KMS-11 (cell line): ENCODE results near the gene ZNF350.
A peak's percentile ranks its signal among the peaks of the same experiment; 100 is the strongest.

Experiments used
- H2AFZ ChIP-seq: fragments of 200-600 bp; sonication (generic); 2 replicates; pipeline ENCODE4 v1.6.1; 2016; ENCODE audit warnings: antibody characterized with exemption, mixed run types, low read depth
- H3K27ac ChIP-seq: fragments of 200-600 bp; sonication (generic); 2 replicates; pipeline ENCODE4 v1.6.1; 2016; ENCODE audit warnings: mild to moderate bottlenecking, mixed run types
- H3K27me3 ChIP-seq: fragments of 200-600 bp; sonication (generic); 2 replicates; pipeline ENCODE4 v1.6.1; 2017; ENCODE audit warnings: mild to moderate bottlenecking, low read depth, mixed run types, moderate library complexity; ENCODE audit not compliant: insufficient read depth
- H3K36me3 ChIP-seq: fragments of 200-600 bp; sonication (generic); 2 replicates; pipeline ENCODE4 v1.6.1; 2017; ENCODE audit warnings: mild to moderate bottlenecking, mixed run types; ENCODE audit not compliant: insufficient read depth
- H3K4me1 ChIP-seq: fragments of 200-600 bp; sonication (generic); 2 replicates; pipeline ENCODE4 v1.6.1; 2016; ENCODE audit warnings: mild to moderate bottlenecking, low read depth, mixed run types; ENCODE audit not compliant: poor library complexity, severe bottlenecking
- H3K4me2 ChIP-seq: fragments of 200-600 bp; sonication (generic); 2 replicates; pipeline ENCODE4 v1.7.0; 2016; ENCODE audit warnings: mild to moderate bottlenecking, mixed run types
- H3K4me3 ChIP-seq: fragments of 200-600 bp; sonication (generic); IDR thresholded peaks from 2 replicates; pipeline ENCODE4 v1.6.1; 2017; ENCODE audit warnings: low read depth, low read length, mixed read lengths; ENCODE audit not compliant: insufficient read depth
- H3K79me2 ChIP-seq: fragments of 200-600 bp; sonication (generic); 2 replicates; pipeline ENCODE4 v1.6.1; 2016; ENCODE audit warnings: low read depth, mixed run types; ENCODE audit not compliant: insufficient read depth
- H3K9ac ChIP-seq: fragments of 200-600 bp; sonication (generic); 2 replicates; pipeline ENCODE4 v1.6.1; 2016; ENCODE audit warnings: mild to moderate bottlenecking, mixed run types
- H4K20me1 ChIP-seq: fragments of 200-600 bp; sonication (generic); 2 replicates; pipeline ENCODE4 v1.6.1; 2016; ENCODE audit warnings: mild to moderate bottlenecking, mixed run types; ENCODE audit not compliant: insufficient read depth
- TF ChIP-seq, protein P1 (sequence below): fragments of 200-600 bp; sonication (generic); conservative IDR thresholded peaks from 2 replicates; pipeline ENCODE4 v1.6.1; 2017; ENCODE audit warnings: low read depth, mild to moderate bottlenecking, antibody characterized with exemption, low read length, moderate library complexity, mixed read lengths

ZNF350 gene

DNA sequence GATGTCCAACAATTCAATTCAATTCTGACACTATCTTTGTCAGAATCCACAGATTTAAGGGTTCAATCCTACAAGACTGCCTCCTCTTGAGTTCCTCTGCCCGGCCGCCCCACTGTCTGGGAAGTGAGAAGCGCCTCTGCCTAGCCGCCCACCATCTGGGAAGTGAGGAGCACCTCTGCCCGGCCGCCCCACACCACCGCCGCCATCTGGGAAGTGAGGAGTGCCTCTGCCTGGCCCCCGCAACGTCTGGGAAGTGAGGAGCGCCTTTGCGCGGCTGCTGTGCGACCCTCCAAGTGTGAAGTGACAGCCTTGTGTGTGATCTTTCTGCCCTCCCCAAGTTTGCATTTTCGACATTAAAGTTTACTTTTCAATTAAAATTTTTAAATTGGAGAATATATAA lies 35.6 kb upstream of the ZNF350 start:
- Histone ChIP-seq H3K27ac (no peak overlapping the region), H3K79me2 (no peaks in the 10 kb centered on the region)
- TF ChIP-seq, protein P1, sequence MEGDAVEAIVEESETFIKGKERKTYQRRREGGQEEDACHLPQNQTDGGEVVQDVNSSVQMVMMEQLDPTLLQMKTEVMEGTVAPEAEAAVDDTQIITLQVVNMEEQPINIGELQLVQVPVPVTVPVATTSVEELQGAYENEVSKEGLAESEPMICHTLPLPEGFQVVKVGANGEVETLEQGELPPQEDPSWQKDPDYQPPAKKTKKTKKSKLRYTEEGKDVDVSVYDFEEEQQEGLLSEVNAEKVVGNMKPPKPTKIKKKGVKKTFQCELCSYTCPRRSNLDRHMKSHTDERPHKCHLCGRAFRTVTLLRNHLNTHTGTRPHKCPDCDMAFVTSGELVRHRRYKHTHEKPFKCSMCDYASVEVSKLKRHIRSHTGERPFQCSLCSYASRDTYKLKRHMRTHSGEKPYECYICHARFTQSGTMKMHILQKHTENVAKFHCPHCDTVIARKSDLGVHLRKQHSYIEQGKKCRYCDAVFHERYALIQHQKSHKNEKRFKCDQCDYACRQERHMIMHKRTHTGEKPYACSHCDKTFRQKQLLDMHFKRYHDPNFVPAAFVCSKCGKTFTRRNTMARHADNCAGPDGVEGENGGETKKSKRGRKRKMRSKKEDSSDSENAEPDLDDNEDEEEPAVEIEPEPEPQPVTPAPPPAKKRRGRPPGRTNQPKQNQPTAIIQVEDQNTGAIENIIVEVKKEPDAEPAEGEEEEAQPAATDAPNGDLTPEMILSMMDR, result no peak

DNA sequence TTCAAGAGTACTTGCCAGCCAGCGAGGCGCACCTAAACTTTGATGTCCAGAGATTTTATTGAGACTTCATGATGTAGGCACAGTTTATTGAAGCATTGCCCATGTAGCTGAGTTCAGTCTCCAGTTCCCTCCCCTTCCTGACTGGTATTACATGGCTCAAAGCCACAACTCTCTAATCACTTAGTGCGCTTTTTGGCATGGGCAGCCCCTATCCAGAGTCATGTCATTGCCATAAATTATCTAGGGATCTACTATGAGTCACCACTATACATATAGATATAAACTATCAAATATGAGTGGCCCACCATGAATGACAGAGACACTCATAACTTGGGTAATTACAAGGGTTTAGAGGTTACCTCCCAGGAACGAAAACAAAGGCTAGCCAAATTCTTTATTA lies 33.9 kb upstream of the ZNF350 start:
- Histone ChIP-seq H3K4me3 (no peak overlapping the region), H3K27ac (no peak overlapping the region), H3K36me3 (no peaks in the 10 kb centered on the region), H4K20me1 (no peaks in the 10 kb centered on the region), H3K9ac (no peak overlapping the region), H3K4me2 (no peak overlapping the region), H3K79me2 (no peaks in the 10 kb centered on the region), H2AFZ (no peak overlapping the region), H3K27me3 (no peaks in the 10 kb centered on the region), H3K4me1 (no peaks in the 10 kb centered on the region)
- TF ChIP-seq, protein P1, result no peak

More for the DNA sequence above, 35.6 kb upstream of the ZNF350 start:
- no peaks in the 10 kb centered on the region for H3K27me3 ChIP-seq
- no peaks in the 10 kb centered on the region for H3K4me1 ChIP-seq
- H3K36me3 ChIP-seq, result no peaks in the 10 kb centered on the region
- no peak overlapping the region for H3K9ac ChIP-seq
- H2AFZ ChIP-seq, result no peak overlapping the region
- H3K4me3 ChIP-seq, result no peak overlapping the region
- H4K20me1 ChIP-seq, result no peaks in the 10 kb centered on the region
- no peak overlapping the region for H3K4me2 ChIP-seq

DNA sequence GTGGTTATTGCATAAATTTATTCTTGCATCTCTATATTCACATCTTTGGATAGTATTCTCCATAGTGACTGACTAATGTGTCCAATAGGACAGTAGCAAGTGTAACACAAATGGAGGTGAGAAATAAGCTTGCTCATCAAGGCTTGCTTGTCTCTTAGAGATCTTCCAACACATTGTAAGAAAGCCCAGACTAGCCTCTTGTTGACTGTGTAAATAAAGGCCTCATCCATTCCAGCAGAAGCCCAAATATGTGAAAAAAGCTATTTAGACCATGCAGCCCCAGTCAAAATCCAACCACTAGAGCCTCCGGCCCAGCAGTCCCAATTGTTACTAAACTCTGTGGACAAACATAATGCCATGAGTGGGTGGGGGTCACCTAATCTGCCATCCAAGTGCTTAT lies 24.0 kb upstream of the ZNF350 start:
- H4K20me1 ChIP-seq, result no peaks in the 10 kb centered on the region
- H2AFZ ChIP-seq, result no peak overlapping the region
- TF ChIP-seq, protein P1, result no peak
- no peaks in the 10 kb centered on the region for H3K36me3 ChIP-seq
- H3K27ac ChIP-seq, result no peak overlapping the region
- no peak overlapping the region for H3K9ac ChIP-seq
- H3K27me3 ChIP-seq, result no peaks in the 10 kb centered on the region
- H3K4me3 ChIP-seq, result no peak overlapping the region
- H3K4me1 ChIP-seq, result no peaks in the 10 kb centered on the region
- H3K79me2 ChIP-seq, result no peaks in the 10 kb centered on the region
- H3K4me2 ChIP-seq, result no peak overlapping the region

DNA sequence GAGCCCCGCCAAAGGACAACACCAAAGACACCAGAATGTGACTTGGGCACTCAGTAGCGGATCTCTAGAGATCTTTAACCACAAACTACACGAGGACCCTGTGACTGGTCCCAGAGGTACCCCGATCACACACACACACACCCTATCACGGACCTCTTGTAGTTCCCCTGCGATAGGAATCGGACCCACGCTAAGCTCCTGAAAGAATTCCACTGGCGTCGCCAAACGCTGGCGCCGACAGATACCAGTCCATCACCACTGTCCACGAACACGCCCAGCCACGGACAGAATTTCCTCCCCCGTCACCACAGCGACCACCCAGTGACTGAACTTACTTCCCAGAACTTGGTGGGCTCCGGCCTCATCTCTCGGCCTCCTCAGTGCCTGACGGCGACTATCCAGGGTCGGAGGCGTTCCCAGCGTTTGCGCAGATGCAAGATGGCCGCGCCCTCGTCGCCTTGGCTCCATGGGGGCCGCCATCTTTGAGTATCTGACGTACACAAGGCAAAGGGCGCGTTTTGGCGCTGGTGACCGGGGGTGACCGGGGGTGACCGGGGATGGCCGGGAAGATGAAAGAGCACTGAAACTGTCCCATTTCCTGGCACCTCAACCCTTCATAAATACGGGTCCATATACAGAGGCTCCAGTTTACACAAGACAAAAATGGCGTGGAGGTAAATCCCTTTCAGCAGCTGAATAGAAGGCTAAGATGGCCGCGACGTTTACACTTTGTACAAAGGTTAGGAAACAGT lies 21.3 kb upstream of the ZNF350 start, which contains the start of gene ZNF615:
ZNF615 (minus strand) TSS at position 406 of the 752 bp plus-strand sequence. CDS start 4,500 bp downstream, outside the sequence.
- Histone ChIP-seq H3K4me2 (no peak within 1 kb of the TSS; the same call in 1 of the 2 replicates), H2AFZ (peak within 1 kb of the TSS; percentile 85), H3K27me3 (no peaks in the 10 kb centered on the region), H3K4me1 (no peaks in the 10 kb centered on the region), H4K20me1 (no peaks in the 10 kb centered on the region), H3K4me3 (peak within 1 kb of the TSS; percentile 52), H3K27ac (peak within 1 kb of the TSS; percentile 21; the same call in 1 of the 2 replicates), H3K9ac (peak within 1 kb of the TSS; percentile 30; the same call in 1 of the 2 replicates), H3K36me3 (no peaks in the 10 kb centered on the region), H3K79me2 (no peaks in the 10 kb centered on the region)
- TF ChIP-seq, protein P1, result no peak
